Naive thymus-derived CD4-positive, alpha-beta T cell (primary cell): ENCODE results near the gene PWP1. TPM values are rescaled to one million over a fixed set of nuclear protein-coding genes. Genes with fewer than 3 reads are reported as not detected.

Source experiments
- ATAC-seq: fragments of 150-1000 bp; cut with Tn5 transposase; 2 replicates; pipeline ENCODE4 v1.10.0; 2021; ENCODE audit warnings: mild to moderate bottlenecking, moderate library complexity
- CTCF ChIA-PET: fragments of 350-600 bp; sonication (Branson Sonifier 250); formaldehyde crosslinking; loops from one replicate; lab custom pipeline; 2021; ENCODE audit warnings: antibody characterized with exemption; lab: Charles Lee
- POLR2A ChIA-PET: fragments of 350-600 bp; sonication (Branson Sonifier 250); formaldehyde crosslinking; loops from one replicate; lab custom pipeline; 2021; ENCODE audit warnings: antibody characterized with exemption, inconsistent platforms; lab: Charles Lee
- DNase-seq, 9 donors: peaks; one replicate each; pipeline versions ENCODE4 v3.0.0 to v3.0.0-alpha.2; 2020 to 2022; ENCODE audit warnings: mixed read lengths in 1 of 9
- H3K27ac ChIP-seq: one replicate; pipeline ENCODE4 v1.7.0; 2013; ENCODE audit warnings: mild to moderate bottlenecking, low read depth, low read length, moderate library complexity
- H3K27me3 ChIP-seq, 2 donors: one replicate each; pipeline ENCODE4 v1.7.0; 2013; ENCODE audit warnings: low read length in 2 of 2, mild to moderate bottlenecking in 2 of 2, moderate library complexity in 2 of 2; ENCODE audit not compliant: control insufficient read depth in 2 of 2, insufficient read depth in 2 of 2
- H3K36me3 ChIP-seq, 3 experiments: 1 replicate in 2 of 3; 2 replicates in 1 of 3; pipeline ENCODE4 v1.7.0; 2013; ENCODE audit warnings: low read length in 3 of 3, mild to moderate bottlenecking in 3 of 3, moderate library complexity in 1 of 3; ENCODE audit not compliant: insufficient read depth in 3 of 3, control insufficient read depth in 2 of 3
- H3K4me1 ChIP-seq, 2 donors: one replicate each; pipeline ENCODE4 v1.7.0; 2013; ENCODE audit warnings: low read length in 2 of 2, mild to moderate bottlenecking in 2 of 2, moderate library complexity in 1 of 2; ENCODE audit not compliant: control insufficient read depth in 2 of 2, insufficient read depth in 2 of 2
- H3K4me3 ChIP-seq: 2 replicates; pipeline ENCODE4 v1.7.0; 2013; ENCODE audit warnings: mild to moderate bottlenecking, low read length
- H3K9me3 ChIP-seq, 3 experiments: 1 replicate in 2 of 3; 2 replicates in 1 of 3; pipeline ENCODE4 v1.7.0; 2013; ENCODE audit warnings: low read length in 3 of 3; ENCODE audit not compliant: control insufficient read depth in 2 of 3
- H3K27ac Mint-ChIP-seq, 9 donors: one replicate each; pipeline ENCODE4 v1.8.0; 2020 to 2022; ENCODE audit warnings: mixed read lengths in 9 of 9, mild to moderate bottlenecking in 8 of 9, moderate library complexity in 5 of 9, inconsistent platforms in 2 of 9
- H3K27me3 Mint-ChIP-seq, 5 donors: one replicate each; pipeline ENCODE4 v1.8.0; 2021 to 2022; ENCODE audit warnings: mixed read lengths in 5 of 5, mild to moderate bottlenecking in 1 of 5
- H3K36me3 Mint-ChIP-seq, 5 donors: one replicate each; pipeline ENCODE4 v1.8.0; 2020 to 2022; ENCODE audit warnings: mixed read lengths in 5 of 5, mild to moderate bottlenecking in 3 of 5, inconsistent platforms in 1 of 5
- H3K4me1 Mint-ChIP-seq, 7 donors: one replicate each; pipeline ENCODE4 v1.8.0; 2020 to 2022; ENCODE audit warnings: mixed read lengths in 7 of 7, mild to moderate bottlenecking in 3 of 7, inconsistent platforms in 1 of 7
- H3K4me3 Mint-ChIP-seq, 10 donors: one replicate each; pipeline ENCODE4 v1.8.0; 2020 to 2022; ENCODE audit warnings: mild to moderate bottlenecking in 10 of 10, mixed read lengths in 10 of 10, moderate library complexity in 6 of 10, inconsistent platforms in 2 of 10
- H3K9me3 Mint-ChIP-seq, 11 donors: one replicate each; pipeline ENCODE4 v1.8.0; 2020 to 2022; ENCODE audit warnings: mixed read lengths in 11 of 11, mild to moderate bottlenecking in 4 of 11, inconsistent platforms in 1 of 11, moderate library complexity in 1 of 11
- intact Hi-C, 2 donors: fragments of 100-400 bp; cut with micrococcal nuclease; formaldehyde crosslinking; loops; one replicate each; pipeline ENCODE4 v1.15.1; 2023
- polyA plus RNA-seq, 2 donors: library from polyadenylated mRNA; unstranded; fragments of 300-500 nt; fragmentation: Illumina TruSeq; gene quantifications; one replicate each; pipeline ENCODE4 v1.2.3, GENCODE V29; 2021
- total RNA-seq, 6 experiments: library from RNA in 5 of 6; stranded (reverse) in 5 of 6; gene quantifications; 1 replicate in 5 of 6; 2 replicates in 1 of 6; pipeline ENCODE4 v1.2.3 and lab custom pipeline; 2021 to 2026

PWP1 gene
- total and polyA plus RNA-seq, 7 experiments from 2014 or later, result 20.9 to 65.3 (median 29.9) TPM

DNA sequence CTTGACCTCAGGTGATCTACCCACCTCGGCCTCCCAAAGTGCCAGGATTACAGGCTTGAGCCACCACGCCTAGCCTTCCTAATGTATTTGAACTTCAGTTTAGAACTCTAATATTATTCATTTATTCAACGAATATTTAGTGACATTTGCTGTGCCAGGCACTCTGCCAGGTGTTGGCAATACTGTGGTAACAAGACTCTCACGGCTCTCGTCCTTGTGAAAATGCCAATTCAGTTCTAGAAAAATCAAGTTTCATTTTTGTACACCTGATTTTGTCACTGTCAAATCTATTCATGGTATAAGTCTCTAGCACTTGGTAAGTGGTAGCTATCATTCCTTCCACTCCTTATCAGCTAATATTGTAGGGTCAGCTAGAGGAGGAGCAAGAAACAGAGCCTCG, 6.3 kb upstream of the PWP1 start:
- Mint-ChIP-seq H3K27ac (no peak overlapping the region), H3K4me3 (no peak overlapping the region), H3K36me3 (no peaks in the 10 kb centered on the region), H3K9me3 (peaks cover 0 to 4% (median 0%) of the 10 kb centered on the region in 11 donors), H3K4me1 (peaks cover under 1 to 7% (median 1%) of the 10 kb centered on the region in 7 donors), H3K27me3 (peaks cover 0 to 25% (median 8%) of the 10 kb centered on the region in 5 donors)
- DNase-seq (no peak), ATAC-seq (no peak)
- Histone ChIP-seq H3K27me3 (no peaks in the 10 kb centered on the region), H3K9me3 (no peaks in the 10 kb centered on the region), H3K27ac (no peak overlapping the region), H3K36me3 (no peaks in the 10 kb centered on the region), H3K4me3 (no peak overlapping the region), H3K4me1 (no peaks in the 10 kb centered on the region)
- intact Hi-C loops, result no loop called here
- ChIA-PET POLR2A (interaction anchor here (0.6 kb wide), 1 partner anchor 10 kb away, joined by 3 read pairs; no protein-coding TSS in a partner anchor), CTCF (interaction anchor here (0.7 to 1.2 kb wide), 3 partner anchors 9 to 747 kb away, joined by 3 to 9 read pairs (median 3); no protein-coding TSS in a partner anchor)

- H3K27ac ChIP-seq, result no peak overlapping the region
- Mint-ChIP-seq H3K27me3 (peaks cover 0 to 27% (median 8%) of the 10 kb centered on the region in 5 donors), H3K36me3 (peaks cover 0 to 4% (median 2%) of the 10 kb centered on the region in 5 donors), H3K27ac (no peak overlapping the region), H3K4me3 (no peak overlapping the region), H3K4me1 (peaks cover 16 to 25% (median 20%) of the 10 kb centered on the region in 7 donors), H3K9me3 (peaks cover 0 to 4% (median 0%) of the 10 kb centered on the region in 11 donors)
- intact Hi-C loops, result loop anchor here in 1 of 2 donors (10.0 kb wide), 1 partner anchor 727 kb away; the partner anchor contains the start of gene TMEM263
- no peak for ATAC-seq
- no peak overlapping the region for H3K4me3 ChIP-seq
- peaks cover 6 to 9% of the 10 kb centered on the region in 2 donors for H3K4me1 ChIP-seq
- H3K27me3 ChIP-seq, result no peaks in the 10 kb centered on the region
- ChIA-PET POLR2A (interaction anchor here (0.6 kb wide), 1 partner anchor 14 kb away, joined by 3 read pairs; no protein-coding TSS in a partner anchor), CTCF (interaction anchor here (1.4 kb wide), 1 partner anchor 14 kb away, joined by 4 read pairs; no protein-coding TSS in a partner anchor)
- DNase-seq, result no peak
- H3K9me3 ChIP-seq, result no peaks in the 10 kb centered on the region
- peaks cover 0 to 7% (median 0%) of the 10 kb centered on the region in 3 experiments for H3K36me3 ChIP-seq
Measured at GRCh38 chr12:107681455-107681835, 4.2 kb upstream of the PWP1 start.

GRCh38 chr12:107681836-107682820, 3.5 kb upstream of the PWP1 start:
- Histone ChIP-seq H3K9me3 (no peaks in the 10 kb centered on the region), H3K4me3 (no peak overlapping the region), H3K27me3 (no peaks in the 10 kb centered on the region), H3K4me1 (peaks cover 9 to 16% of the 10 kb centered on the region in 2 donors), H3K36me3 (peaks cover 0 to 7% (median 0%) of the 10 kb centered on the region in 3 experiments), H3K27ac (no peak overlapping the region)
- peaks cover 0 to 22% (median 8%) of the 10 kb centered on the region in 5 donors for H3K27me3 Mint-ChIP-seq
- intact Hi-C loops, result loop anchor here in 1 of 2 donors (10.0 kb wide), 1 partner anchor 727 kb away; the partner anchor contains the start of gene TMEM263
- peaks cover 0 to 4% (median 2%) of the 10 kb centered on the region in 5 donors for H3K36me3 Mint-ChIP-seq
- H3K9me3 Mint-ChIP-seq, result peaks cover 0 to 4% (median 0%) of the 10 kb centered on the region in 11 donors
- H3K27ac Mint-ChIP-seq, result no peak overlapping the region
- CTCF ChIA-PET, result interaction anchor here (1.4 kb wide), 1 partner anchor 14 kb away, joined by 4 read pairs; no protein-coding TSS in a partner anchor
- ATAC-seq (no peak), DNase-seq (no peak)
- H3K4me1 Mint-ChIP-seq, result peaks cover 20 to 28% (median 25%) of the 10 kb centered on the region in 7 donors
- POLR2A ChIA-PET, result interaction anchor here (0.6 to 1.1 kb wide), 2 partner anchors 12 to 15 kb away, joined by 3 read pairs; no protein-coding TSS in a partner anchor
- no peak overlapping the region for H3K4me3 Mint-ChIP-seq

DNA sequence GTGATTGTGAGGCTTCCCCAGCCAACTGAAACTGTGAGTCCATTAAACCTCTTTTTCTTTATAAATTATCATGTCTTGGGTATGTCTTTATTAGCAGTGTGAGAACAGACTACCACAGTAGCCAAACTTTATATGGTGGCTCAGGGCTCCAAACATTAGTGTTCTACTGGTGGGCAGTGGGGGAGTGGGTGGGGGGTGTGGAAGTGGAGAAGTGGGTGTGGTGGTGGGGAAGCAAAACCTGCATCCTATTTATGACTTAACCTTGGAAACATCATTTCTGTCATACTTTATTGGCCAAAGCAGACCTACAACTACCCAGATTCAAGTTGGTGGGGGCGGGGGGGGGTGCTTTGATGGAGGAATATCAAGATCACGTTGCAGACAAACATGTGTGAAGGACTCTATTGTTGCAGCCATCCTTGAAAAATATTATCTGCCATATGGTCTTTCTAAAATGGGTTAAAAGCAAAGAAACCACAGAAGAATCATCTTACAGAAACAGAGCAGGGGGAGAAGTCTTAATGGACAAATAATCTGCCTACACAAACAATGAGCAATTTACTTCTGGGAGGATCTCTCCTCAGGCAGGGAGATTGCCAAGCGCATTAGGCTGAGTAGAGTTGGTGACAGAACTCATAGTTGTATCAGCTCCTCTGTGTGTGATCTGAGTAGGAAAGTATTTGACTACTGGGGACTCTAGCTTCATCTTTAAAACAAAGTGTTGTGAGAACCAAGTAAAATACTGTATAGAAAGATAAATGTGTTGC, 1.4 kb upstream of the PWP1 start:
- peak overlapping the region; percentile 88 for H3K27ac ChIP-seq
- no peak for ATAC-seq
- intact Hi-C loops, result loop anchor here (2.0 to 10.0 kb wide), 4 partner anchors 365 to 1381 kb away; partner anchors contain the start of genes RIC8B (in 1 of the 2), TCP11L2 (in 1 of the 2) and TMEM263 (in 1 of the 2)

DNA sequence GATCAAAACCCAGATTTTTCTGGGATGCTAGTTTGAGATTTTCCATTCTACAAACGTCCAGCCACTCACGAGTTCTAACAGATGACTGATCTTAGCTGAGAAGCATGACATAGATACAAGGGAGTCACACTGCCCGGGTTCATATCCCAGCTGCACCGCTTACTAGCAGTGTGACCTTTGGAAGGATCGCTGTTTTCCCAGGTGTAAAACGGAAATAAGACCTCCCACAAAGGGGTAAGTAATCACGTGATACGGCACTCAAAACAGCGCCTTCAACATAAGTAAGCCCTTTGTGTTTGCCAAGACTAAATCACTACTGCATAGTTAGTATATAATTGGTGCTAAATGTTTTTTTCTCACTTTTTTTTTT, 624 bp upstream of the PWP1 start:
- H3K4me3 ChIP-seq, result peak overlapping the region; percentile 78
- H3K27ac ChIP-seq, result peak overlapping the region; percentile 88
- peak overlapping the region; percentile 90 to 99 (median 95) for H3K4me3 Mint-ChIP-seq
- H3K36me3 Mint-ChIP-seq, result peaks cover 11 to 23% (median 15%) of the 10 kb centered on the region in 5 donors
- H3K27me3 ChIP-seq, result no peaks in the 10 kb centered on the region
- CTCF ChIA-PET, result interaction anchor here (0.9 to 1.0 kb wide), 2 partner anchors 9 to 12 kb away, joined by 3 read pairs; no protein-coding TSS in a partner anchor
- intact Hi-C loops, result loop anchor here (1.0 to 10.0 kb wide), 16 partner anchors 9 to 1413 kb away; partner anchors contain the start of genes CRY1 (in 2 of the 2), FICD (in 2 of the 2), PRDM4 (in 2 of the 2) and SART3 (in 2 of the 2)
- peak in 2 of 9 donors; percentile 5 to 8 for DNase-seq
- peaks cover 0 to 4% (median 0%) of the 10 kb centered on the region in 11 donors for H3K9me3 Mint-ChIP-seq
- peaks cover 0 to 5% (median 0%) of the 10 kb centered on the region in 5 donors for H3K27me3 Mint-ChIP-seq
- H3K4me1 Mint-ChIP-seq, result peaks cover 23 to 40% (median 35%) of the 10 kb centered on the region in 7 donors
- H3K9me3 ChIP-seq, result no peaks in the 10 kb centered on the region
- peaks cover 12 to 19% of the 10 kb centered on the region in 2 donors for H3K4me1 ChIP-seq
- POLR2A ChIA-PET, result interaction anchor here (0.6 to 2.1 kb wide), 3 partner anchors 38 to 1358 kb away, joined by 3 to 7 read pairs (median 3); partner anchors contain the start of gene PRDM4
- H3K27ac Mint-ChIP-seq, result peak overlapping the region; percentile 90 to 99 (median 97)
- ATAC-seq, result peak; percentile 5
- peaks cover 3 to 25% (median 4%) of the 10 kb centered on the region in 3 experiments for H3K36me3 ChIP-seq

More for the DNA sequence above, 1.4 kb upstream of the PWP1 start:
- no peaks in the 10 kb centered on the region for H3K9me3 ChIP-seq
- H3K4me1 ChIP-seq, result peaks cover 12 to 19% of the 10 kb centered on the region in 2 donors
- ChIA-PET CTCF (interaction anchor here (0.7 to 1.0 kb wide), 3 partner anchors 8 to 851 kb away, joined by 3 read pairs; no protein-coding TSS in a partner anchor), POLR2A (interaction anchor here (2.1 kb wide), 1 partner anchor 76 kb away, joined by 7 read pairs; the partner anchor contains the start of gene PRDM4)
- Mint-ChIP-seq H3K9me3 (peaks cover 0 to 4% (median 0%) of the 10 kb centered on the region in 11 donors), H3K4me3 (peak overlapping the region; percentile 90 to 99 (median 95)), H3K36me3 (peaks cover 5 to 16% (median 9%) of the 10 kb centered on the region in 5 donors), H3K27ac (peak overlapping the region; percentile 90 to 99 (median 97)), H3K4me1 (peaks cover 23 to 40% (median 34%) of the 10 kb centered on the region in 7 donors), H3K27me3 (peaks cover 0 to 8% (median 0%) of the 10 kb centered on the region in 5 donors)
- DNase-seq, result no peak
- no peaks in the 10 kb centered on the region for H3K27me3 ChIP-seq
- peaks cover 0 to 17% (median 4%) of the 10 kb centered on the region in 3 experiments for H3K36me3 ChIP-seq
- H3K4me3 ChIP-seq, result no peak overlapping the region
